K562 (cell line): ENCODE results near the gene HLA-E. TPM values are rescaled to one million over a fixed set of nuclear protein-coding genes. Genes with fewer than 3 reads are reported as not detected.

Experiments
- ELF1 ChIP-seq: fragments of 200-800 bp; sonication (Bioruptor generic); IDR thresholded peaks from 2 replicates; pipeline ENCODE4 v1.6.1; 2016; ENCODE audit warnings: missing genetic modification characterization, missing compliant biosample characterization
- HDAC3 ChIP-seq: fragments of 450-650 bp; IDR thresholded peaks from 2 replicates; pipeline ENCODE4 v1.6.1; 2018; ENCODE audit warnings: borderline replicate concordance, mild to moderate bottlenecking, moderate library complexity; ENCODE audit not compliant: partially characterized antibody
- L3MBTL2 ChIP-seq: fragments of 450-650 bp; IDR thresholded peaks from 2 replicates; pipeline ENCODE4 v1.6.1; 2016; ENCODE audit warnings: mild to moderate bottlenecking, moderate library complexity
- LARP7 ChIP-seq: fragments of 450-650 bp; IDR thresholded peaks from 2 replicates; pipeline ENCODE4 v1.6.1; 2016
- MXD1 ChIP-seq: fragments of 250-450 bp; sonication (Bioruptor Pico); IDR thresholded peaks from 2 replicates; pipeline ENCODE4 v1.8.0; 2021; ENCODE audit warnings: borderline replicate concordance, mild to moderate bottlenecking, moderate library complexity; ENCODE audit not compliant: poor library complexity, severe bottlenecking
- NR2C2 ChIP-seq, 2 experiments: fragments of 200-800 bp in 1 of 2; sonication (Bioruptor generic) in 1 of 2; sonication (generic) in 1 of 2; formaldehyde crosslinking in 1 of 2; IDR thresholded peaks; 2 replicates each; pipeline versions ENCODE4 v1.6.1 to v1.8.0; 2016 to 2022; ENCODE audit warnings: mild to moderate bottlenecking in 1 of 2, missing compliant biosample characterization in 1 of 2, missing genetic modification characterization in 1 of 2, missing genetic modification reagents in 1 of 2
- SMAD4 ChIP-seq: fragments of 250-450 bp; sonication (Bioruptor Pico); conservative IDR thresholded peaks from 2 replicates; pipeline ENCODE4 v1.8.0; 2021; ENCODE audit warnings: inconsistent platforms, mild to moderate bottlenecking, moderate library complexity
- TAL1 ChIP-seq: fragments of 450-650 bp; IDR thresholded peaks from 2 replicates; pipeline ENCODE4 v1.6.1; 2016; ENCODE audit warnings: mild to moderate bottlenecking
- ZNF12 ChIP-seq: sonication (generic); formaldehyde crosslinking; IDR thresholded peaks from 2 replicates; pipeline ENCODE4 v1.4.0; 2020; ENCODE audit warnings: mild to moderate bottlenecking, missing genetic modification reagents
- ZNF239 ChIP-seq: fragments of 250-450 bp; sonication (Bioruptor Pico); IDR thresholded peaks from 2 replicates; pipeline ENCODE4 v1.4.0; 2020; ENCODE audit warnings: mild to moderate bottlenecking
- ZNF282 ChIP-seq: sonication (generic); formaldehyde crosslinking; IDR thresholded peaks from 2 replicates; pipeline ENCODE4 v1.8.1; 2023; ENCODE audit warnings: missing genetic modification reagents
- ZNF57 ChIP-seq: fragments of 450-650 bp; formaldehyde crosslinking; IDR thresholded peaks from 2 replicates; pipeline ENCODE4 v1.4.0; 2020; ENCODE audit warnings: mild to moderate bottlenecking, moderate library complexity
- ZSCAN29 ChIP-seq: fragments of 450-650 bp; IDR thresholded peaks from 2 replicates; pipeline ENCODE4 v1.6.1; 2017
- polyA plus RNA-seq, 8 experiments: library from polyadenylated mRNA; depleted of rRNA in 4 of 8; stranded (reverse) in 5 of 8; unstranded in 3 of 8; fragments of >200 nt; fragmentation: Nextera tagmentation in 2 of 8; fragmentation: Illumina TruSeq in 1 of 8; extraction: Ambion mirVana in 2 of 8; extraction: Trizol in 1 of 8; gene quantifications; 2 replicates each; pipeline versions ENCODE4 v1.2.1 to v1.2.3, GENCODE V29; 2011 to 2014; ENCODE audit warnings: inconsistent platforms in 1 of 8, missing spikeins in 1 of 8
- total RNA-seq, 7 experiments: library from RNA; depleted of rRNA in 6 of 7; stranded (reverse); fragments of >200 nt in 6 of 7; fragmentation: Illumina TruSeq in 2 of 7; extraction: Trizol in 2 of 7; gene quantifications; 2 replicates each; pipeline versions ENCODE4 v1.2.1 to v1.2.3, GENCODE V29; 2011 to 2021; ENCODE audit warnings: low replicate concordance in 1 of 7
- TF ChIP-seq, protein P1 (sequence below): fragments of 200-800 bp; sonication (Bioruptor generic); IDR thresholded peaks from 2 replicates; pipeline ENCODE4 v1.6.1; 2017; ENCODE audit warnings: missing genetic modification characterization, missing compliant biosample characterization
- TF ChIP-seq, protein P2 (sequence below): fragments of 250-450 bp; sonication (Bioruptor Pico); IDR thresholded peaks from 2 replicates; pipeline ENCODE4 v1.8.0; 2022; ENCODE audit warnings: moderate library complexity, mild to moderate bottlenecking, inconsistent platforms
- TF ChIP-seq, protein P3 (sequence below): fragments of 450-650 bp; formaldehyde crosslinking; IDR thresholded peaks from 2 replicates; pipeline ENCODE4 v1.4.0; 2020; ENCODE audit warnings: mild to moderate bottlenecking, moderate library complexity
- TF ChIP-seq, protein P4 (sequence below), 2 experiments: fragments of 450-650 bp; IDR thresholded peaks; 2 replicates each; pipeline ENCODE4 v1.6.1; 2018; ENCODE audit warnings: mild to moderate bottlenecking in 2 of 2, low read depth in 1 of 2; ENCODE audit not compliant: partially characterized antibody in 2 of 2
- TF ChIP-seq, protein P5 (sequence below), 2 experiments: fragments of 250-450 bp in 1 of 2; fragments of 450-650 bp in 1 of 2; sonication (Bioruptor Pico) in 1 of 2; IDR thresholded peaks; 2 replicates each; pipeline versions ENCODE4 v1.6.1 to v1.8.0; 2016 to 2021; ENCODE audit warnings: mild to moderate bottlenecking in 2 of 2, moderate library complexity in 2 of 2, missing compliant biosample characterization in 1 of 2, missing genetic modification characterization in 1 of 2

HLA-E gene
- total and polyA plus RNA-seq, 9 of the 15 experiments (the other 6 are each of a cell fraction or from before 2014, with no cell fraction given) = 3.2 to 39.9 (median 26.8) TPM

DNA sequence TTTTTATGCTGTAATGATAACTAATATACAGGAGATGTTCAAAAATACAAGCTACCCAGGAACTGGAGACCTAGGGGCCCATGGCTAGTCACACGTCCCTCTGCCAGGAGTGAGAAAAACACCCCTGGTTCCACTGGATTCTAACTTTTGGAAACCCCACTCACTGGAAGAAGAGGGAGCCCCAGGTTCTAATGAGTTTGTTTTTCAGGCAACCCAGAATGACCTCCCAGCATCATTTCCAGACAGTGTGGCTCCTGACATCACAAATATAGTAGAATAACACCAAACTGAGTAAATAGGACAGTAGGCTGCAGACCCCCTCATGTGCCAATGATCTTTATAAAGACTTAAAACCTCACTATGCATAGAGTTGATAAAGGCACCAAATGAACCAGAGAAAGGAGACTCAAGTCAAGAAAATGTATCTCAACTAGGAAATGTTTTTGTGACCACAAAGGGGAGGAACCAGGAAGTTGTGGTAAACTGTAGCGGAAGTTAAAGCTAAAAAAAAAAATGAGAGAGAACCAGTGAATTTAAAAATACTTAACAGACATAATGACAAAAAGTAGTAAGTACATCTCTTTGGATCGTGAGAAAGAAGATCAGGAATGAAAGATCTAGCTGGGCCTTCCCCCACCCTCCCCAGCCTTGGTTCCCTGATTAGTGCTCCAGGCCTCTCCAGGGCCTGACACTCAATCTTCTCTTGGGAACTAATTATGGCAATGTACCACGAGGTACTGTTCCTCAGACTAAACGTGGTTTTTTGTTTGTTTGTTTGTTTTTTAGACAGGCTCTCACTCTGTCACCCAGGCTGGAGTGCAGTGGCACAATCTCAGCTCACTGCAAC lies 19.8 kb downstream of the HLA-E start (continued):
- TF ChIP-seq, protein P1, sequence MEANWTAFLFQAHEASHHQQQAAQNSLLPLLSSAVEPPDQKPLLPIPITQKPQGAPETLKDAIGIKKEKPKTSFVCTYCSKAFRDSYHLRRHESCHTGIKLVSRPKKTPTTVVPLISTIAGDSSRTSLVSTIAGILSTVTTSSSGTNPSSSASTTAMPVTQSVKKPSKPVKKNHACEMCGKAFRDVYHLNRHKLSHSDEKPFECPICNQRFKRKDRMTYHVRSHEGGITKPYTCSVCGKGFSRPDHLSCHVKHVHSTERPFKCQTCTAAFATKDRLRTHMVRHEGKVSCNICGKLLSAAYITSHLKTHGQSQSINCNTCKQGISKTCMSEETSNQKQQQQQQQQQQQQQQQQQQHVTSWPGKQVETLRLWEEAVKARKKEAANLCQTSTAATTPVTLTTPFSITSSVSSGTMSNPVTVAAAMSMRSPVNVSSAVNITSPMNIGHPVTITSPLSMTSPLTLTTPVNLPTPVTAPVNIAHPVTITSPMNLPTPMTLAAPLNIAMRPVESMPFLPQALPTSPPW = no peak
- TF ChIP-seq MXD1 (CRISPR knock-in tag) (no peak), NR2C2 (CRISPR knock-in tag; IDR thresholded peaks at IDR 0.05) (no peak), NR2C2 (tag; IDR thresholded peaks at IDR 0.05) (peak; percentile 59; the same call in 1 of the 2 replicates), LARP7 (no peak), ZNF57 (CRISPR knock-in tag) (no peak), ELF1 (tag) (peak; percentile 84), HDAC3 (no peak), TAL1 (no peak), ZNF239 (CRISPR knock-in tag) (peak; percentile 11; the same call in 1 of the 2 replicates), L3MBTL2 (peak; percentile 30; the same call in 1 of the 2 replicates), ZNF12 (CRISPR knock-in tag) (no peak), SMAD4 (CRISPR knock-in tag) (peak; percentile 27; the same call in 1 of the 2 replicates), ZSCAN29 (no peak), ZNF282 (CRISPR knock-in tag) (no peak)
- TF ChIP-seq, protein P2, sequence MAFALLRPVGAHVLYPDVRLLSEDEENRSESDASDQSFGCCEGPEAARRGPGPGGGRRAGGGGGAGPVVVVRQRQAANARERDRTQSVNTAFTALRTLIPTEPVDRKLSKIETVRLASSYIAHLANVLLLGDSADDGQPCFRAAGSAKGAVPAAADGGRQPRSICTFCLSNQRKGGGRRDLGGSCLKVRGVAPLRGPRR = no peak
- TF ChIP-seq, protein P3, sequence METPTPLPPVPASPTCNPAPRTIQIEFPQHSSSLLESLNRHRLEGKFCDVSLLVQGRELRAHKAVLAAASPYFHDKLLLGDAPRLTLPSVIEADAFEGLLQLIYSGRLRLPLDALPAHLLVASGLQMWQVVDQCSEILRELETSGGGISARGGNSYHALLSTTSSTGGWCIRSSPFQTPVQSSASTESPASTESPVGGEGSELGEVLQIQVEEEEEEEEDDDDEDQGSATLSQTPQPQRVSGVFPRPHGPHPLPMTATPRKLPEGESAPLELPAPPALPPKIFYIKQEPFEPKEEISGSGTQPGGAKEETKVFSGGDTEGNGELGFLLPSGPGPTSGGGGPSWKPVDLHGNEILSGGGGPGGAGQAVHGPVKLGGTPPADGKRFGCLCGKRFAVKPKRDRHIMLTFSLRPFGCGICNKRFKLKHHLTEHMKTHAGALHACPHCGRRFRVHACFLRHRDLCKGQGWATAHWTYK (CRISPR knock-in tag) = 0 out of 2 replicates have a peak, but pooled peaks have one; percentile 43
- TF ChIP-seq, protein P4, sequence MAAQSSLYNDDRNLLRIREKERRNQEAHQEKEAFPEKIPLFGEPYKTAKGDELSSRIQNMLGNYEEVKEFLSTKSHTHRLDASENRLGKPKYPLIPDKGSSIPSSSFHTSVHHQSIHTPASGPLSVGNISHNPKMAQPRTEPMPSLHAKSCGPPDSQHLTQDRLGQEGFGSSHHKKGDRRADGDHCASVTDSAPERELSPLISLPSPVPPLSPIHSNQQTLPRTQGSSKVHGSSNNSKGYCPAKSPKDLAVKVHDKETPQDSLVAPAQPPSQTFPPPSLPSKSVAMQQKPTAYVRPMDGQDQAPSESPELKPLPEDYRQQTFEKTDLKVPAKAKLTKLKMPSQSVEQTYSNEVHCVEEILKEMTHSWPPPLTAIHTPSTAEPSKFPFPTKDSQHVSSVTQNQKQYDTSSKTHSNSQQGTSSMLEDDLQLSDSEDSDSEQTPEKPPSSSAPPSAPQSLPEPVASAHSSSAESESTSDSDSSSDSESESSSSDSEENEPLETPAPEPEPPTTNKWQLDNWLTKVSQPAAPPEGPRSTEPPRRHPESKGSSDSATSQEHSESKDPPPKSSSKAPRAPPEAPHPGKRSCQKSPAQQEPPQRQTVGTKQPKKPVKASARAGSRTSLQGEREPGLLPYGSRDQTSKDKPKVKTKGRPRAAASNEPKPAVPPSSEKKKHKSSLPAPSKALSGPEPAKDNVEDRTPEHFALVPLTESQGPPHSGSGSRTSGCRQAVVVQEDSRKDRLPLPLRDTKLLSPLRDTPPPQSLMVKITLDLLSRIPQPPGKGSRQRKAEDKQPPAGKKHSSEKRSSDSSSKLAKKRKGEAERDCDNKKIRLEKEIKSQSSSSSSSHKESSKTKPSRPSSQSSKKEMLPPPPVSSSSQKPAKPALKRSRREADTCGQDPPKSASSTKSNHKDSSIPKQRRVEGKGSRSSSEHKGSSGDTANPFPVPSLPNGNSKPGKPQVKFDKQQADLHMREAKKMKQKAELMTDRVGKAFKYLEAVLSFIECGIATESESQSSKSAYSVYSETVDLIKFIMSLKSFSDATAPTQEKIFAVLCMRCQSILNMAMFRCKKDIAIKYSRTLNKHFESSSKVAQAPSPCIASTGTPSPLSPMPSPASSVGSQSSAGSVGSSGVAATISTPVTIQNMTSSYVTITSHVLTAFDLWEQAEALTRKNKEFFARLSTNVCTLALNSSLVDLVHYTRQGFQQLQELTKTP (IDR thresholded peaks at IDR 0.05; ENCODE audit: low read depth in 1 of 2, partially characterized antibody in 2 of 2) = peak in 1 of 2 experiments; percentile 23
- TF ChIP-seq, protein P5, sequence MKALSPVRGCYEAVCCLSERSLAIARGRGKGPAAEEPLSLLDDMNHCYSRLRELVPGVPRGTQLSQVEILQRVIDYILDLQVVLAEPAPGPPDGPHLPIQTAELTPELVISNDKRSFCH (CRISPR knock-in tag; IDR thresholded peaks at IDR 0.05) = no peak
- TF ChIP-seq, protein P5 (tag; IDR thresholded peaks at IDR 0.05) = 0 out of 2 replicates have a peak, but pooled peaks have one; percentile 29
